ENCODE measurements around the gene ALPK3.

- TF ChIP-seq POLR2AphosphoS5 (IDR thresholded peaks at IDR 0.05; ENCODE audit: borderline replicate concordance, low read depth, low read length) (no peak), EZH2 (IDR thresholded peaks at IDR 0.05) (no peak)
Observed at GRCh38 chr15:84772031-84772430, 45.1 kb upstream of the ALPK3 start.
